ENCODE data around the gene STK35.

The STK35 gene

GRCh38 chr20:2136275-2136674 is 34.6 kb downstream of the STK35 start:
- DNase-seq: no peak

- no peak for DNase-seq
These were observed 36.0 kb downstream of the STK35 start for GRCh38 chr20:2137552-2138201.

- no peak for DNase-seq
These were observed 36.8 kb downstream of the STK35 start for GRCh38 chr20:2138396-2138795.

GRCh38 chr20:2139250-2139649 is 37.6 kb downstream of the STK35 start:
- no peak for DNase-seq

GRCh38 chr20:2139736-2140135 is 38.1 kb downstream of the STK35 start:
- DNase-seq: no peak

GRCh38 chr20:2140561-2140960 is 38.9 kb downstream of the STK35 start:
- no peak for DNase-seq

- DNase-seq: no peak
These were observed 40.3 kb downstream of the STK35 start for GRCh38 chr20:2141600-2142575.

- DNase-seq: no peak
These were observed 41.0 kb downstream of the STK35 start for GRCh38 chr20:2142649-2143048.

- DNase-seq: no peak
These were observed 42.0 kb downstream of the STK35 start for GRCh38 chr20:2143594-2143993.

GRCh38 chr20:2144850-2145249 is 43.2 kb downstream of the STK35 start:
- no peak for DNase-seq

GRCh38 chr20:2145376-2145775 is 43.7 kb downstream of the STK35 start:
- no peak for DNase-seq

- no peak for DNase-seq
These were observed 44.6 kb downstream of the STK35 start for GRCh38 chr20:2146080-2146867.

GRCh38 chr20:2149507-2149906 is 47.9 kb downstream of the STK35 start:
- DNase-seq: no peak

- no peak for DNase-seq
These were observed 49.0 kb downstream of the STK35 start for GRCh38 chr20:2150660-2151059.

- no peak for DNase-seq
These were observed 50.2 kb downstream of the STK35 start for GRCh38 chr20:2151858-2152281.

- no peak for DNase-seq
These were observed 50.7 kb downstream of the STK35 start for GRCh38 chr20:2152317-2152716.

GRCh38 chr20:2153326-2153725 is 51.7 kb downstream of the STK35 start:
- no peak for DNase-seq

- DNase-seq: no peak
These were observed 54.6 kb downstream of the STK35 start for GRCh38 chr20:2156224-2156623.

GRCh38 chr20:2156666-2157624 is 55.3 kb downstream of the STK35 start:
- DNase-seq: no peak

GRCh38 chr20:2162125-2162822 is 60.6 kb downstream of the STK35 start:
- DNase-seq: no peak

GRCh38 chr20:2162823-2163166 is 61.2 kb downstream of the STK35 start:
- DNase-seq: no peak

- DNase-seq: no peak
These were observed 61.7 kb downstream of the STK35 start for GRCh38 chr20:2163312-2163711.

All from NCI-H1436 treated with DMSO at 0.1 percent for 48 hours (cell line).